H1 (cell line): ENCODE measurements around the gene TUBB4B. TPM values are rescaled to one million over a fixed set of nuclear protein-coding genes. Genes with fewer than 3 reads are reported as not detected.

Experiments used
- CTCF ChIA-PET: fragments of 300-600 bp; sonication (Branson Sonifier 250); formaldehyde crosslinking; loops from one replicate; lab custom pipeline; 2021; ENCODE audit not compliant: partially characterized antibody; lab: Charles Lee
- POLR2A ChIA-PET: fragments of 300-600 bp; sonication (Branson Sonifier 250); formaldehyde crosslinking; loops from one replicate; lab custom pipeline; 2021; ENCODE audit warnings: inconsistent platforms; ENCODE audit not compliant: partially characterized antibody; lab: Charles Lee
- DNase-seq, 2 experiments: peaks; one replicate each; pipeline versions ENCODE4 v3.0.0 to v3.0.0-alpha.2; 2010 to 2022; ENCODE audit warnings: low spot score in 2 of 2, low read depth in 1 of 2, mixed read lengths in 1 of 2
- FAIRE-seq: peaks from 2 replicates; lab custom pipeline; 2011; peaks lifted over from hg19 to GRCh38; lab: Jason Lieb, UNC
- H2AFZ ChIP-seq: 2 replicates; pipeline ENCODE4 v1.8.1; 2012; ENCODE audit warnings: low read length, inconsistent platforms
- H2AK5ac ChIP-seq: 2 replicates; pipeline ENCODE4 v1.6.1; 2013; ENCODE audit warnings: low read depth, low read length
- H2BK120ac ChIP-seq: replicated peaks from 2 replicates; pipeline ENCODE3; 2013; ENCODE audit warnings: low read depth, low read length, inconsistent platforms
- H2BK12ac ChIP-seq: 2 replicates; pipeline ENCODE4 v1.6.1; 2013; ENCODE audit warnings: low read depth, low read length
- H2BK15ac ChIP-seq: 2 replicates; pipeline ENCODE4 v1.6.1; 2013; ENCODE audit warnings: low read length
- H2BK20ac ChIP-seq: 2 replicates; pipeline ENCODE4 v1.6.1; 2013; ENCODE audit warnings: low read length
- H2BK5ac ChIP-seq: 2 replicates; pipeline ENCODE4 v1.6.1; 2013; ENCODE audit warnings: low read depth, low read length
- H3K14ac ChIP-seq: 2 replicates; pipeline ENCODE4 v1.6.1; 2013; ENCODE audit warnings: inconsistent platforms; ENCODE audit not compliant: insufficient read length
- H3K18ac ChIP-seq: 2 replicates; pipeline ENCODE4 v1.6.1; 2013; ENCODE audit warnings: low read length; ENCODE audit errors: extremely low read depth
- H3K23ac ChIP-seq: 2 replicates; pipeline ENCODE4 v1.6.1; 2013; ENCODE audit warnings: inconsistent platforms; ENCODE audit not compliant: insufficient read length
- H3K23me2 ChIP-seq: 2 replicates; pipeline ENCODE4 v1.6.1; 2013; ENCODE audit warnings: low read depth, low read length
- H3K27ac ChIP-seq: 2 replicates; pipeline ENCODE4 v1.6.1; 2011; ENCODE audit warnings: low read depth, low read length, inconsistent platforms
- H3K27me3 ChIP-seq, 4 experiments: replicated peaks in 1 of 4; 1 replicate in 1 of 4; 2 replicates in 3 of 4; pipeline versions ENCODE4 v1.6.1 to v1.8.1; 2011 to 2013; ENCODE audit warnings: low read length in 3 of 4, mild to moderate bottlenecking in 3 of 4, inconsistent platforms in 2 of 4, mixed read lengths in 2 of 4, moderate library complexity in 1 of 4; ENCODE audit not compliant: control insufficient read depth in 3 of 4, insufficient read depth in 3 of 4; ENCODE audit errors: extremely low read depth in 1 of 4
- H3K36me3 ChIP-seq, 4 experiments: 2 replicates each; pipeline versions ENCODE4 v1.6.1 to v1.8.1; 2011 to 2013; ENCODE audit warnings: mild to moderate bottlenecking in 4 of 4, low read length in 3 of 4, moderate library complexity in 2 of 4, control low read depth in 1 of 4, inconsistent platforms in 1 of 4; ENCODE audit not compliant: insufficient read depth in 4 of 4, control insufficient read depth in 2 of 4
- H3K4ac ChIP-seq: replicated peaks from 2 replicates; pipeline ENCODE3; 2013; ENCODE audit warnings: low read length, low read depth, mixed read lengths, inconsistent platforms; ENCODE audit not compliant: insufficient read length
- H3K4me1 ChIP-seq, 4 experiments: replicated peaks in 1 of 4; 1 replicate in 1 of 4; 2 replicates in 3 of 4; pipeline versions ENCODE4 v1.6.1 to v1.8.1; 2011 to 2013; ENCODE audit warnings: low read length in 3 of 4, inconsistent platforms in 2 of 4, mixed read lengths in 1 of 4; ENCODE audit not compliant: insufficient read depth in 4 of 4, control insufficient read depth in 3 of 4
- H3K4me2 ChIP-seq, 2 experiments: 2 replicates each; pipeline versions ENCODE4 v1.6.1 to v1.8.1; 2011 to 2013; ENCODE audit warnings: low read depth in 2 of 2, low read length in 2 of 2, control low read depth in 1 of 2, inconsistent platforms in 1 of 2, mild to moderate bottlenecking in 1 of 2; ENCODE audit not compliant: insufficient read depth in 1 of 2
- H3K4me3 ChIP-seq, 4 experiments: fragments of 200-600, 300-600 bp in 1 of 4; sonication (generic), shearing (Covaris generic), sonication (Bioruptor Twin) in 1 of 4; 2 replicates each; pipeline versions ENCODE4 v1.5.1 to v1.8.1; 2011 to 2016; ENCODE audit warnings: low read length in 4 of 4, low read depth in 3 of 4, control low read depth in 2 of 4, inconsistent platforms in 2 of 4, mild to moderate bottlenecking in 2 of 4, mixed read lengths in 1 of 4, moderate library complexity in 1 of 4; ENCODE audit not compliant: insufficient read depth in 2 of 4; ENCODE audit errors: extremely low read depth in 1 of 4
- H3K56ac ChIP-seq: replicated peaks from 2 replicates; pipeline ENCODE3; 2013; ENCODE audit warnings: low read depth, mild to moderate bottlenecking, mixed read lengths, low read length, inconsistent platforms; ENCODE audit not compliant: insufficient read length
- H3K79me1 ChIP-seq: 2 replicates; pipeline ENCODE4 v1.6.1; 2013; ENCODE audit warnings: low read depth, low read length, control low read depth
- H3K79me2 ChIP-seq, 2 experiments: 2 replicates each; pipeline versions ENCODE4 v1.6.1 to v1.8.1; 2012 to 2013; ENCODE audit warnings: low read length in 2 of 2, mild to moderate bottlenecking in 2 of 2, inconsistent platforms in 1 of 2; ENCODE audit not compliant: insufficient read depth in 2 of 2, control insufficient read depth in 1 of 2
- H3K9ac ChIP-seq, 4 experiments: replicated peaks in 1 of 4; 1 replicate in 1 of 4; 2 replicates in 3 of 4; pipeline versions ENCODE4 v1.6.1 to v1.8.1; 2011 to 2013; ENCODE audit warnings: low read depth in 3 of 4, low read length in 3 of 4, control low read depth in 2 of 4, mild to moderate bottlenecking in 2 of 4, moderate library complexity in 2 of 4, inconsistent platforms in 1 of 4; ENCODE audit errors: extremely low read depth in 1 of 4
- H3K9me3 ChIP-seq, 2 experiments: 2 replicates each; pipeline versions ENCODE4 v1.6.1 to v1.8.1; 2012 to 2013; ENCODE audit warnings: mild to moderate bottlenecking in 2 of 2, moderate library complexity in 2 of 2, control low read depth in 1 of 2, inconsistent platforms in 1 of 2, low read depth in 1 of 2, low read length in 1 of 2, mixed read lengths in 1 of 2; ENCODE audit not compliant: insufficient read depth in 2 of 2
- H4K20me1 ChIP-seq, 2 experiments: replicated peaks in 1 of 2; 2 replicates each; pipeline versions ENCODE3 to v1.8.1; 2011 to 2013; ENCODE audit warnings: inconsistent platforms in 2 of 2, low read length in 2 of 2, mild to moderate bottlenecking in 1 of 2; ENCODE audit not compliant: insufficient read depth in 2 of 2, control insufficient read depth in 1 of 2
- H4K5ac ChIP-seq: 2 replicates; pipeline ENCODE4 v1.6.1; 2013; ENCODE audit warnings: low read length, low read depth, mixed read lengths, inconsistent platforms; ENCODE audit not compliant: insufficient read length
- H4K8ac ChIP-seq: 2 replicates; pipeline ENCODE4 v1.8.0; 2013; ENCODE audit warnings: mild to moderate bottlenecking, moderate library complexity, low read length, inconsistent platforms; ENCODE audit not compliant: insufficient read depth; ENCODE audit errors: extremely low read depth
- H4K91ac ChIP-seq: replicated peaks from 2 replicates; pipeline ENCODE3; 2013; ENCODE audit warnings: low read length, mixed read lengths, inconsistent platforms; ENCODE audit not compliant: insufficient read length
- CHD1 ChIP-seq: IDR thresholded peaks from 2 replicates; pipeline ENCODE4 v1.6.1; 2012; ENCODE audit warnings: low read depth, low read length, improper control_type of control experiment
- WGBS, 2 experiments: shearing (Covaris generic) in 1 of 2; methylation state at CpG; one replicate each; pipeline versions ENCODE4 v1.1.6 to v1.1.7; 2013 to 2015; ENCODE audit warnings: low lambda C conversion rate in 2 of 2, mixed read lengths in 2 of 2, inconsistent platforms in 1 of 2, low coverage in 1 of 2, missing lambda C conversion rate in 1 of 2; ENCODE audit not compliant: insufficient replicate concordance in 2 of 2, insufficient coverage in 1 of 2, insufficient read length in 1 of 2; ENCODE audit errors: extremely low coverage in 1 of 2, missing lambda C conversion rate in 1 of 2; 5-methylcytosine and 5-hydroxymethylcytosine counted together
- polyA plus RNA-seq, 7 experiments: library from polyadenylated mRNA; depleted of rRNA in 3 of 7; stranded (reverse) in 5 of 7; unstranded in 2 of 7; fragments of >200 nt in 5 of 7; fragments of 200-250 nt in 2 of 7; gene quantifications; 1 replicate in 5 of 7; 2 replicates in 1 of 7; 4 replicates in 1 of 7; pipeline versions ENCODE4 v1.2.1 to v1.2.3, GENCODE V29; 2011 to 2013; ENCODE audit warnings: missing spikeins in 2 of 7, mixed read lengths in 2 of 7
- total RNA-seq: library from RNA; stranded (reverse); fragmentation: NEBNext Ultra II Directional; extraction: Animal tissue kit (Norgen Biotek cat#: 25700); gene quantifications from 2 replicates; pipeline ENCODE4 v1.2.1, GENCODE V29; 2021
- TF ChIP-seq, protein P1 (sequence below), 3 experiments: IDR thresholded peaks; 1 replicate in 2 of 3; 2 replicates in 1 of 3; pipeline versions ENCODE4 v1.5.1 to v1.6.1; 2011; ENCODE audit warnings: low read length in 3 of 3, mild to moderate bottlenecking in 3 of 3, inconsistent platforms in 2 of 3, low read depth in 1 of 3, moderate library complexity in 1 of 3; ENCODE audit not compliant: insufficient read depth in 1 of 3; ENCODE audit errors: control extremely low read depth in 1 of 3

The TUBB4B gene
- total and polyA plus RNA-seq, 2 of the 8 experiments (the other 6 are each of a cell fraction or from before 2014, with no cell fraction given): 280 to 307 TPM

DNA sequence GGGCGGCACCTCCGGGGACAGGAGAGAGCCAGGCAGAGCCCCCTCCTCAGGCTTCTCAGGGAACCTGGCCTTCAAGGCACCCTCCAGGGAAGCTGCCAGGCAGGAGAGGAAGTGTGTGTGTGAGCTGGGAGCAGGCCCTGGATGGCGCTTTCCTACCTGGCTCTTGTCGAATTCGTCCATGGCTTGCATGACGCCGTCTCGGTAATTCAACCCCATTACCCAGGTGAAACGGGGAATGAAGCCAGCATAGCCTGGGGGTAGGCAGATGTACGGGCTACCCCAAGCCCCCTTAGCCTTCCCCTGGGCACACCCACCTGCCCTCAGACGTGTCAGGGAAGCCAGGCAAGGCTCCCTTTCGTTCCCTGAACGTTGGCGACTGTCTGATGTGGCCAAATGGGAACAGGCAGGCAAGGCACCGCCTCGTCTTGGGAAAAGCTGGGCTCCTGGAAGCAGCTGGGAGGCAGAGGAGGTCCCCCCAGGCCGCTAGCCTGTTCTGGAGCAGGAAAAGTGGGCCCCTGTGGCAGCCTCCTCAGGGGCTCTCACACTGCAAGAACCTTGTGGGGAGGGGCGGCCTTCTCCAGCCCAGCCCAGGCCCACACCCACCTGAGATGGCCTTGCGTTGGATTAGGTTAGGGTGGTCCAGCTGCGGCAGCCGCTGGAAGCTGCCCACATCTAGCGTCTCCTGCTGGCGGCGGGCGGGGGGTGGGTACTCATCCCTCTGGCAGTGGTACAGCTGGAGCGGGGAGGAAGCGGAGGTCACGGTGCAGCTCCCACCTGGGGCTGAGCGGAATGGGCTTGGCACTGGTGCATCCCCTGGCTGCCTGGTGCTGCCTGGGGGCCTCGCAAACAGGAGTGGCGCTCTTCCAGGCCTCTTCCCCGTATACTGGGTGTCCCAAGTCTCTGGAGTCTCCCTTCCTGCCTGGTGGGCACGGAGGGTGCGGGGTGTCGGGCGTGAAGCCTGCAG, 3.7 kb downstream of the TUBB4B start:
- Histone ChIP-seq H3K14ac (no peak overlapping the region), H3K79me2 (peaks cover 0 to 13% of the 10 kb centered on the region in 2 experiments; a peak in 2 of 4 replicates), H2BK12ac (no peak overlapping the region), H2BK15ac (peak overlapping the region; percentile 40; the same call in 1 of the 2 replicates), H2BK5ac (peak overlapping the region; percentile 71; the same call in 1 of the 2 replicates), H3K9me3 (no peaks in the 10 kb centered on the region), H4K20me1 (peaks cover 15 to 17% of the 10 kb centered on the region in 2 experiments), H3K56ac (no peak overlapping the region), H3K79me1 (peaks cover 5% of the 10 kb centered on the region), H2AFZ (no peak overlapping the region), H3K23ac (no peak overlapping the region), H3K4me2 (peak overlapping the region; percentile 14 to 15; a peak in 1 of 4 replicates), H3K27ac (no peak overlapping the region), H3K36me3 (peaks cover 6 to 18% (median 15%) of the 10 kb centered on the region in 4 experiments; a peak in 7 of 8 replicates), H3K23me2 (peaks cover 5% of the 10 kb centered on the region; the same call in 1 of the 2 replicates), H3K4me3 (no peak overlapping the region), H3K27me3 (no peaks in the 10 kb centered on the region; a peak in 2 of 7 replicates), H3K4ac (no peak overlapping the region), H3K4me1 (peaks cover 0 to 20% (median 11%) of the 10 kb centered on the region in 4 experiments; a peak in 5 of 7 replicates), H3K18ac (peak overlapping the region; percentile 48; the same call in 1 of the 2 replicates), H2BK120ac (no peak overlapping the region), H3K9ac (no peak overlapping the region), H4K91ac (no peak overlapping the region), H2BK20ac (no peak overlapping the region), H2AK5ac (no peak overlapping the region), H4K5ac (no peak overlapping the region), H4K8ac (peak overlapping the region; percentile 76)
- TF ChIP-seq CHD1: no peak
- TF ChIP-seq, protein P1, sequence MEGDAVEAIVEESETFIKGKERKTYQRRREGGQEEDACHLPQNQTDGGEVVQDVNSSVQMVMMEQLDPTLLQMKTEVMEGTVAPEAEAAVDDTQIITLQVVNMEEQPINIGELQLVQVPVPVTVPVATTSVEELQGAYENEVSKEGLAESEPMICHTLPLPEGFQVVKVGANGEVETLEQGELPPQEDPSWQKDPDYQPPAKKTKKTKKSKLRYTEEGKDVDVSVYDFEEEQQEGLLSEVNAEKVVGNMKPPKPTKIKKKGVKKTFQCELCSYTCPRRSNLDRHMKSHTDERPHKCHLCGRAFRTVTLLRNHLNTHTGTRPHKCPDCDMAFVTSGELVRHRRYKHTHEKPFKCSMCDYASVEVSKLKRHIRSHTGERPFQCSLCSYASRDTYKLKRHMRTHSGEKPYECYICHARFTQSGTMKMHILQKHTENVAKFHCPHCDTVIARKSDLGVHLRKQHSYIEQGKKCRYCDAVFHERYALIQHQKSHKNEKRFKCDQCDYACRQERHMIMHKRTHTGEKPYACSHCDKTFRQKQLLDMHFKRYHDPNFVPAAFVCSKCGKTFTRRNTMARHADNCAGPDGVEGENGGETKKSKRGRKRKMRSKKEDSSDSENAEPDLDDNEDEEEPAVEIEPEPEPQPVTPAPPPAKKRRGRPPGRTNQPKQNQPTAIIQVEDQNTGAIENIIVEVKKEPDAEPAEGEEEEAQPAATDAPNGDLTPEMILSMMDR (IDR thresholded peaks at IDR 0.05; ENCODE audit: control extremely low read depth in 1 of 3, insufficient read depth in 1 of 3, low read depth in 1 of 3, low read length in 3 of 3): peak in 1 of 3 experiments; percentile 21; a peak in 1 of 4 replicates
- 74% methylated on average over 32 of the region's 36 CpGs; no CpG with 5 or more reads in 1 of the 2 experiments for WGBS, 2 experiments
- DNase-seq (no peak), FAIRE-seq (no peak)
- ChIA-PET POLR2A (interaction anchor here (0.8 to 69.9 kb wide), 9 partner anchors 10 to 384 kb away, joined by 3 to 1462 read pairs (median 5); partner anchors contain the start of genes CYSRT1, NDOR1, NELFB and NPDC1), CTCF (interaction anchor here (0.6 to 3.3 kb wide), 11 partner anchors 7 to 78 kb away, joined by 3 to 26 read pairs (median 4); partner anchors contain the start of genes CYSRT1 and NELFB)
